NCI-H774 (cell line): ENCODE results near the gene CTXN2.
A peak's percentile ranks its signal among the peaks of the same experiment; 100 is the strongest.

Source experiments
- DNase-seq: peaks from one replicate; lab custom pipeline; 2025; lab: John Stamatoyannopoulos, UW

CTXN2 gene

DNA sequence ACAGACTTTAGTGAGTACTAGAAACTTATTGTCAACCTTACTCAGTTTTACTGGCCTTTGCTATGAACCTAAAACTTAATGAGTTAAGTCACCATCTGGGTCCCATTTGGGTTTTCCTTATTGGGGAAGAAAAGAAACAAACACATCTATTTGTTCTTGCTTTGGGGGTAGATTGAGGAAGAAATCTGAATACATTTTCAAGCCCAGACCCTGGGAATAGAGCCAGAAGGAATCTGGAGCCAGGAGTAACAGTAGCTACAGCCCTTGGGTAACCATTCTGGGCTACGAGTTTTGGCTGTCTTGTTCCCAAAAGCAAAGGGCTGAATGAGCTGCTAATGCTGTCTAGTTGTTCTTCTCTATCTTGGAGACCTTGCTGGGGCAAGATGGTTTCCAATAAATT is 31.2 kb downstream of the CTXN2 start:
- no peak for DNase-seq

DNA sequence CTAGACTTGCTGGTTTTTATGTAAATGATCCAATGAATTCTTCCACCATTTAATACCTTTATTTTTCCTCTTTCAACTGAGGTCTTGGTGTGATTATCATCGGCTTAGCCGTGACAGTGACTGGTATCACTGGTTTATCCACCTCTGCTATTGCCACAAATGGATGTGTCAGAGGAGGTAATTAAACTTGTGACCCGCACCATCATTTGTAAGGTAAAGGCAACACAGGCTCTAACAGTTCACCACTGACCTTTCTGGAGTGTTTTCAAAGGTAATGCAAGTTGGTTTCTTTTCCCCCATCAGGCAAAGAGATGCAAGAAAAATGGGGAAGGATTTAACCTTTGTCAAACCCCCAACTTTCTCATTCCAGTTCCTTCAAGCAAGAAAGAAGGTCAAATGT is 34.3 kb downstream of the CTXN2 start:
- no peak for DNase-seq

DNA sequence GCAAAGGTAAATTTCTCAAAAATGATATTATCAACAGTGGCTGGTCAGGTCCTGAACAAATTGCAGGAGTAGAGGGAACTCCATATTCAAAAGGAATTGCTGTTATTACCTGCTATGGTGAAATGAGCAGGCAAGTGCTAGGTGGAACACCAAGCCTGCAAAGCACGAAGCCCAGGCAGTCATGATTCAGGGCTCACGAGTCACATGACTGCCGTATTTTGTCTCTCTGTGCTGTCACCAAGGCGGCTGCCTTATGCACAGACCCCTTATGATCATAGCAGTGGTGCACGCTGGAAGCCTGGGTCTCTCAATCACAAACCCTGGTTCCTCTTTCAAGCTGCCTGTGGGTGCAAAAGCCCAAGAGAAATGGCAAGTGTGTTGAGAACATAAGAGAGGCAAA is 39.0 kb downstream of the CTXN2 start:
- DNase-seq, result no peak

DNA sequence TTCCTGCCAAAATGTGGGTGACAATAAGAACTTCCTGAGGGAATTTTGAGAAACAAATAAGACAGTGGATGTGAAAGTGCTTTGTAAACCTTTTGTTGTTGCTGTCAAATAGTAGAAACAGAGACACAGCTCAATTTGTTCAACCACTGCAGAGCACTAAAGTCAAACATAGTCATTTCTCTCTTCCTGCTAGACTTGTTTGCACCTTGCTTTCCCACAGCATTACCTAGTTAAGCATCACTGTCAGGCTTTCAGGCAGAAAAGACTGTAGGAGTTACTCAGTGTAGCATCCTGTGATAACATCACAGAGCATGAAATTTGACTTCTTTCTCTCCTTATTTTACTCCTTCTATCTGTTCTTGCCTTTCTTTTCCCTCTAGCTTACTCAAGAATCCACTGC is 41.8 kb downstream of the CTXN2 start:
- DNase-seq, result no peak

DNA sequence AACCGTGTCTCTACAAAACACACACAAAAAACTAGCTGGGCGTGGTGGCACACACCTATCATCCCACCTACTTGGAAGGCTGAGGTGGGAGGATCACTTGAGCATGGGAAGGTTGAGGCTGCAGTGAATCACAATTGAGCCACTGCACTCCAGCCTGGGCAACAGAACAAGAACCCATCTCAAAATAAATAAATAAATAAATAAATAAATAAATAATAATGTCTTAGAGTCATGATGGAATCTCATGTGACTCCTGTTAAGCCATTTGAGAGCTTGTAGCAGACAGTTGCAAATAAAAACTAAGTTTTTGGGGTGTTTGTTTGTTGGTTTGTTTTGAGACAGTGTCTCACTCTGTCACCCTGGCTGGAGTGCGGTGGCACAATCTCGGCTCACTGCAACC is 47.9 kb downstream of the CTXN2 start:
- DNase-seq, result no peak

DNA sequence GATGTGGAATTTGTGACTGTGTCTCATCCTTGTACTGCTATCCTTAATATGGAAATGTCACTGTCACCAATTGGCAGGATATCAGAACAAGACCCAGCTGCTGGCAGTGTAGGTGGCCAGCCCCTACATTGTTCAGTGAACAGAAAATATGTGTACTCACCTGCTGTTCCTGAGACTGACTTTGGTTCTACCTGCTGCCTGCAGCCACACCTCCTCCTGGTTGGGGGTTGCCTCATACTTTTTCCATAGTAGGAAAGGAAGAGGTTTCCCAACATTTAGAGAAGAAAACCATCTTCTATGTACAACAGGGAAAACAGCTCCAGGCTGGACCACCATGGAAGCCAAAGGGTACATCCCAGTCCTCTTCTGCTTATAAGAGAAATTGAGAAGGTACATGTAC is 50.5 kb downstream of the CTXN2 start:
- DNase-seq, result peak; percentile 70

DNA sequence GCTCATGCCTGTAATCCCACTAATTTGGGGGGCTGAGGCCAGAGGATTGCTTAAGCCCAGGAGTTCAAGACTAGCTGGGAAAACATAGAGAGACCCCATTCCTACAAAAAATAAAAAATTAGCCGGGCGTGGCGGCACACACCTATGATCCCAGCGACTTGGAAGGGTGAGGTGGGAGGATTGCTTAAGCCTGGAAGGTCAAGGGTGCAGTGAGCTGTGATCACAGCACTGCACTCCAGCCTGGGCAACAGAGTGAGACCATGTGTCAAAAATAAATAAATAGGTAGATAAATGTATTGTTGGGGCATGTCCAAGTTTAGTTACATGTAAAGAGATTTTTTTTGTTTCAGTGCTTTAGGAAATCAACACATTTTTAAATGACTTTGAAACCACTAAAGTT is 51.1 kb downstream of the CTXN2 start:
- DNase-seq, result no peak

DNA sequence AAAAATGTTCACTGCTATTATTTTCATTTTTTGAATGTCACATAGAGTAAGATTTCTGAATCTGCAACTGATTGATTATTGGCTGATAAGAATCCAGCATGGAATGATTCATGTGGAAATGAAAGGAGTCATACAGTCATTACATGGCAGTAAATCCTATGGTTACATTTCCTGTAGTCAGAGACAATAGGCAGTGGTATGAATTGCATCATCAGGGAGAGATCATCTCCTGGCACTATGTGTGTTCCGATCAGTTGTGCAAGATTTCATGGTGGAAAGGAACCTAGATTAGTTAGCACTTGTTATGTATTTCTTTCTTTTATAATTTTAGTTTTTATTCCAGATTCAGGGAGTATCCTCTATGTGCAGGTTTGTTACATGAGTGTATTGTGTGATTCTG is 53.5 kb downstream of the CTXN2 start:
- DNase-seq, result no peak

DNA sequence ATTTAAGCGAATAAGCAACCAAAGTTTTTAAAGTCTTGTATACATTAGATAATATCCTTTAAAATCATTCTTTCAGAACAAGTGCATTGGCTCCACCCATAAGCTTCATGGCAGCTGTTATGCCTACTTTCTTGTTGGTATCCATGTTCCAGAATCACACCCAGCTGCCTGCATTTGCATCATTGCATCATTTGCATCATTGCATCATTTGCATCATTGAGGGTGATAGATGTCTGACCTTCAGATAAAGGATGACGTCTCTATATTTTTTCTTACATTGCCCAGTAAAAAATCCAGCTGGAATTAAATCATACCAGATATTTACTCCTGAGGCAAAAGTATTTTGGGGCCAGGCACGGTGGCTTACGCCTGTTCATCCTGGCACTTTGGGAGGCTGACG is 56.9 kb downstream of the CTXN2 start:
- no peak for DNase-seq

- peak; percentile 44 for DNase-seq
Observed at GRCh38 chr15:48250640-48251076, 59.2 kb downstream of the CTXN2 start.

- DNase-seq, result no peak
Observed at GRCh38 chr15:48253172-48253571, 61.7 kb downstream of the CTXN2 start.
